Neural progenitor cell (in vitro differentiated cells): Measurements from ENCODE around the gene PLCG1. TPM values are rescaled to one million over a fixed set of nuclear protein-coding genes. Genes with fewer than 3 reads are reported as not detected.

Source experiments
- DNase-seq: peaks from one replicate; pipeline ENCODE4 v3.0.0-alpha.2; 2016; ENCODE audit warnings: low spot score
- H2AFZ ChIP-seq: fragments of 200-600 bp; sonication (generic); replicated peaks from 2 replicates; pipeline ENCODE4 v1.6.1; 2016; ENCODE audit warnings: antibody characterized with exemption
- H3F3A ChIP-seq: fragments of 200-600 bp; sonication (generic); 2 replicates; pipeline ENCODE4 v1.6.1; 2016; ENCODE audit warnings: antibody characterized with exemption, low read depth
- H3K27ac ChIP-seq: fragments of 200-600 bp; sonication (generic); 2 replicates; pipeline ENCODE4 v1.5.1; 2016; ENCODE audit warnings: mild to moderate bottlenecking
- H3K27me3 ChIP-seq: fragments of 200-600 bp; sonication (generic); 2 replicates; pipeline ENCODE4 v1.6.1; 2016; ENCODE audit warnings: mild to moderate bottlenecking, moderate library complexity
- H3K36me3 ChIP-seq: fragments of 200-600 bp; sonication (generic); 2 replicates; pipeline ENCODE4 v1.5.1; 2016
- H3K4me1 ChIP-seq: fragments of 200-600 bp; sonication (generic); 2 replicates; pipeline ENCODE4 v1.6.1; 2016; ENCODE audit warnings: mixed run types
- H3K4me2 ChIP-seq: fragments of 200-600 bp; sonication (generic); 2 replicates; pipeline ENCODE4 v1.6.1; 2016
- H3K4me3 ChIP-seq: fragments of 200-600 bp; sonication (generic); 2 replicates; pipeline ENCODE4 v1.5.1; 2016
- H3K79me2 ChIP-seq: fragments of 200-600 bp; sonication (generic); 2 replicates; pipeline ENCODE4 v1.6.1; 2016; ENCODE audit warnings: low read depth
- H3K9ac ChIP-seq: fragments of 200-600 bp; sonication (generic); 2 replicates; pipeline ENCODE4 v1.6.1; 2016
- H3K9me3 ChIP-seq: fragments of 200-600 bp; sonication (generic); 2 replicates; pipeline ENCODE4 v1.5.1; 2016; ENCODE audit warnings: low read depth
- H4K20me1 ChIP-seq: fragments of 200-600 bp; sonication (generic); 2 replicates; pipeline ENCODE4 v1.6.1; 2016; ENCODE audit warnings: low read depth
- H3K27ac Mint-ChIP-seq: 3 replicates; pipeline ENCODE4 v1.8.0; 2021; ENCODE audit warnings: mixed read lengths
- H3K27me3 Mint-ChIP-seq: 2 replicates; pipeline ENCODE4 v1.8.0; 2022; ENCODE audit warnings: low read depth, mild to moderate bottlenecking, inconsistent platforms, moderate library complexity, mixed read lengths; ENCODE audit not compliant: insufficient read depth
- H3K36me3 Mint-ChIP-seq: 3 replicates; pipeline ENCODE4 v1.8.0; 2021; ENCODE audit warnings: mixed read lengths
- H3K4me1 Mint-ChIP-seq: 3 replicates; pipeline ENCODE4 v1.8.0; 2021; ENCODE audit warnings: mixed read lengths
- H3K4me3 Mint-ChIP-seq: 3 replicates; pipeline ENCODE4 v1.8.0; 2021; ENCODE audit warnings: mild to moderate bottlenecking, moderate library complexity, mixed read lengths
- H3K9me3 Mint-ChIP-seq: 3 replicates; pipeline ENCODE4 v1.8.0; 2020; ENCODE audit warnings: mixed read lengths
- CTCF ChIP-seq: fragments of 200-600 bp; sonication (generic); IDR thresholded peaks from 2 replicates; pipeline ENCODE4 v1.5.1; 2017; ENCODE audit warnings: antibody characterized with exemption, mild to moderate bottlenecking
- EZH2 ChIP-seq: fragments of 200-600 bp; sonication (generic); IDR thresholded peaks from 2 replicates; pipeline ENCODE4 v1.6.1; 2017; ENCODE audit warnings: antibody characterized with exemption, mild to moderate bottlenecking, moderate library complexity
- EZH2phosphoT487 ChIP-seq: fragments of 200-600 bp; sonication (generic); IDR thresholded peaks from 2 replicates; pipeline ENCODE4 v1.6.1; 2017; ENCODE audit warnings: antibody characterized with exemption
- total RNA-seq: library from RNA; depleted of rRNA; stranded (reverse); fragments of >200 nt; gene quantifications from 2 replicates; pipeline ENCODE4 v1.2.3, GENCODE V29; 2015; ENCODE audit warnings: low replicate concordance

The PLCG1 gene
- total RNA-seq, 1 donor from 2014 or later = 146 TPM

GRCh38 chr20:41171736-41172295, 34.5 kb downstream of the PLCG1 start:
- Histone ChIP-seq H3K27ac (peak overlapping the region; percentile 20), H2AFZ (no peak overlapping the region), H3K36me3 (no peaks in the 10 kb centered on the region), H3K9ac (no peak overlapping the region), H3K4me2 (no peak overlapping the region), H3K9me3 (no peaks in the 10 kb centered on the region), H3K79me2 (no peaks in the 10 kb centered on the region), H3F3A (peaks cover 47% of the 10 kb centered on the region), H3K4me3 (no peak overlapping the region), H3K27me3 (no peaks in the 10 kb centered on the region), H4K20me1 (peaks cover 33% of the 10 kb centered on the region), H3K4me1 (peaks cover 26% of the 10 kb centered on the region)
- DNase-seq = no peak
- H3K4me1 Mint-ChIP-seq = peaks cover 2% of the 10 kb centered on the region
- H3K9me3 Mint-ChIP-seq = no peaks in the 10 kb centered on the region
- peaks cover 3% of the 10 kb centered on the region for H3K27me3 Mint-ChIP-seq
- H3K4me3 Mint-ChIP-seq = no peak overlapping the region
- TF ChIP-seq EZH2 (no peak), EZH2phosphoT487 (no peak), CTCF (no peak)
- H3K36me3 Mint-ChIP-seq = peaks cover 54% of the 10 kb centered on the region
- H3K27ac Mint-ChIP-seq = no peak overlapping the region

- Histone ChIP-seq H4K20me1 (peaks cover 33% of the 10 kb centered on the region), H3K9me3 (no peaks in the 10 kb centered on the region), H3K4me1 (peaks cover 26% of the 10 kb centered on the region), H3K36me3 (no peaks in the 10 kb centered on the region), H3K79me2 (no peaks in the 10 kb centered on the region), H3K9ac (no peak overlapping the region), H3K4me3 (no peak overlapping the region), H2AFZ (no peak overlapping the region), H3K4me2 (no peak overlapping the region), H3K27me3 (no peaks in the 10 kb centered on the region), H3F3A (peaks cover 47% of the 10 kb centered on the region), H3K27ac (peak overlapping the region; percentile 33)
- DNase-seq = no peak
- H3K27ac Mint-ChIP-seq = no peak overlapping the region
- TF ChIP-seq EZH2phosphoT487 = no peak
- TF ChIP-seq CTCF = no peak
- no peak for TF ChIP-seq EZH2
- peaks cover 47% of the 10 kb centered on the region for H3K36me3 Mint-ChIP-seq
- H3K9me3 Mint-ChIP-seq = no peaks in the 10 kb centered on the region
- peaks cover 2% of the 10 kb centered on the region for H3K4me1 Mint-ChIP-seq
- no peaks in the 10 kb centered on the region for H3K27me3 Mint-ChIP-seq
- no peak overlapping the region for H3K4me3 Mint-ChIP-seq
These were observed 35.2 kb downstream of the PLCG1 start for GRCh38 chr20:41172296-41173140.

- no peak overlapping the region for H3K9ac ChIP-seq
These were observed 35.9 kb downstream of the PLCG1 start for GRCh38 chr20:41173161-41173721.

More at GRCh38 chr20:41173161-41173721, 35.9 kb downstream of the PLCG1 start:
- Histone ChIP-seq H3K4me1 (peaks cover 29% of the 10 kb centered on the region), H3K27me3 (no peaks in the 10 kb centered on the region), H3K4me3 (no peak overlapping the region), H3F3A (peaks cover 52% of the 10 kb centered on the region), H3K9me3 (no peaks in the 10 kb centered on the region), H2AFZ (no peak overlapping the region), H3K79me2 (no peaks in the 10 kb centered on the region), H3K36me3 (no peaks in the 10 kb centered on the region), H3K4me2 (no peak overlapping the region), H4K20me1 (peaks cover 33% of the 10 kb centered on the region), H3K27ac (peak overlapping the region; percentile 89)
- Mint-ChIP-seq H3K27ac (no peak overlapping the region), H3K9me3 (no peaks in the 10 kb centered on the region), H3K36me3 (peaks cover 52% of the 10 kb centered on the region), H3K27me3 (no peaks in the 10 kb centered on the region), H3K4me1 (peaks cover 8% of the 10 kb centered on the region), H3K4me3 (no peak overlapping the region)
- peak; percentile 89 for DNase-seq
- TF ChIP-seq EZH2 (no peak), CTCF (peak; percentile 98)
